Neural progenitor cell (in vitro differentiated cells): ENCODE results near the gene ADISSP. TPM values are rescaled to one million over a fixed set of nuclear protein-coding genes. Genes with fewer than 3 reads are reported as not detected.

Source experiments
- DNase-seq: peaks from one replicate; pipeline ENCODE4 v3.0.0-alpha.2; 2016; ENCODE audit warnings: low spot score
- H2AFZ ChIP-seq: fragments of 200-600 bp; sonication (generic); replicated peaks from 2 replicates; pipeline ENCODE4 v1.6.1; 2016; ENCODE audit warnings: antibody characterized with exemption
- H3F3A ChIP-seq: fragments of 200-600 bp; sonication (generic); 2 replicates; pipeline ENCODE4 v1.6.1; 2016; ENCODE audit warnings: antibody characterized with exemption, low read depth
- H3K27ac ChIP-seq: fragments of 200-600 bp; sonication (generic); 2 replicates; pipeline ENCODE4 v1.5.1; 2016; ENCODE audit warnings: mild to moderate bottlenecking
- H3K27me3 ChIP-seq: fragments of 200-600 bp; sonication (generic); 2 replicates; pipeline ENCODE4 v1.6.1; 2016; ENCODE audit warnings: mild to moderate bottlenecking, moderate library complexity
- H3K36me3 ChIP-seq: fragments of 200-600 bp; sonication (generic); 2 replicates; pipeline ENCODE4 v1.5.1; 2016
- H3K4me1 ChIP-seq: fragments of 200-600 bp; sonication (generic); 2 replicates; pipeline ENCODE4 v1.6.1; 2016; ENCODE audit warnings: mixed run types
- H3K4me2 ChIP-seq: fragments of 200-600 bp; sonication (generic); 2 replicates; pipeline ENCODE4 v1.6.1; 2016
- H3K4me3 ChIP-seq: fragments of 200-600 bp; sonication (generic); 2 replicates; pipeline ENCODE4 v1.5.1; 2016
- H3K79me2 ChIP-seq: fragments of 200-600 bp; sonication (generic); 2 replicates; pipeline ENCODE4 v1.6.1; 2016; ENCODE audit warnings: low read depth
- H3K9ac ChIP-seq: fragments of 200-600 bp; sonication (generic); 2 replicates; pipeline ENCODE4 v1.6.1; 2016
- H3K9me3 ChIP-seq: fragments of 200-600 bp; sonication (generic); 2 replicates; pipeline ENCODE4 v1.5.1; 2016; ENCODE audit warnings: low read depth
- H4K20me1 ChIP-seq: fragments of 200-600 bp; sonication (generic); 2 replicates; pipeline ENCODE4 v1.6.1; 2016; ENCODE audit warnings: low read depth
- H3K27ac Mint-ChIP-seq: 3 replicates; pipeline ENCODE4 v1.8.0; 2021; ENCODE audit warnings: mixed read lengths
- H3K27me3 Mint-ChIP-seq: 2 replicates; pipeline ENCODE4 v1.8.0; 2022; ENCODE audit warnings: low read depth, mild to moderate bottlenecking, inconsistent platforms, moderate library complexity, mixed read lengths; ENCODE audit not compliant: insufficient read depth
- H3K36me3 Mint-ChIP-seq: 3 replicates; pipeline ENCODE4 v1.8.0; 2021; ENCODE audit warnings: mixed read lengths
- H3K4me1 Mint-ChIP-seq: 3 replicates; pipeline ENCODE4 v1.8.0; 2021; ENCODE audit warnings: mixed read lengths
- H3K4me3 Mint-ChIP-seq: 3 replicates; pipeline ENCODE4 v1.8.0; 2021; ENCODE audit warnings: mild to moderate bottlenecking, moderate library complexity, mixed read lengths
- H3K9me3 Mint-ChIP-seq: 3 replicates; pipeline ENCODE4 v1.8.0; 2020; ENCODE audit warnings: mixed read lengths
- CTCF ChIP-seq: fragments of 200-600 bp; sonication (generic); IDR thresholded peaks from 2 replicates; pipeline ENCODE4 v1.5.1; 2017; ENCODE audit warnings: antibody characterized with exemption, mild to moderate bottlenecking
- EZH2 ChIP-seq: fragments of 200-600 bp; sonication (generic); IDR thresholded peaks from 2 replicates; pipeline ENCODE4 v1.6.1; 2017; ENCODE audit warnings: antibody characterized with exemption, mild to moderate bottlenecking, moderate library complexity
- EZH2phosphoT487 ChIP-seq: fragments of 200-600 bp; sonication (generic); IDR thresholded peaks from 2 replicates; pipeline ENCODE4 v1.6.1; 2017; ENCODE audit warnings: antibody characterized with exemption
- total RNA-seq: library from RNA; depleted of rRNA; stranded (reverse); fragments of >200 nt; gene quantifications from 2 replicates; pipeline ENCODE4 v1.2.3, GENCODE V29; 2015; ENCODE audit warnings: low replicate concordance

Gene ADISSP
- total RNA-seq, 1 donor from 2014 or later, result 17.6 TPM

- H3K9me3 ChIP-seq, result no peaks in the 10 kb centered on the region
- H2AFZ ChIP-seq, result peak overlapping the region; percentile 56
- peak overlapping the region; percentile 45 for H3K4me3 ChIP-seq
- H3K27ac Mint-ChIP-seq, result no peak overlapping the region
- H3K9ac ChIP-seq, result no peak overlapping the region
- H3K27me3 Mint-ChIP-seq, result peaks cover 43% of the 10 kb centered on the region
- no peaks in the 10 kb centered on the region for H3K36me3 ChIP-seq
- H4K20me1 ChIP-seq, result peaks cover 25% of the 10 kb centered on the region
- TF ChIP-seq EZH2phosphoT487, result no peak
- TF ChIP-seq CTCF, result peak; percentile 44
- TF ChIP-seq EZH2, result no peak
- no peak overlapping the region for H3K4me3 Mint-ChIP-seq
- peaks cover 6% of the 10 kb centered on the region for H3K9me3 Mint-ChIP-seq
- H3K27ac ChIP-seq, result no peak overlapping the region
- H3K27me3 ChIP-seq, result peaks cover 67% of the 10 kb centered on the region
- H3K4me2 ChIP-seq, result peak overlapping the region; percentile 82
- H3F3A ChIP-seq, result peaks cover 26% of the 10 kb centered on the region
- H3K4me1 Mint-ChIP-seq, result peaks cover 13% of the 10 kb centered on the region
- DNase-seq, result peak; percentile 35
- H3K36me3 Mint-ChIP-seq, result peaks cover 9% of the 10 kb centered on the region
- H3K4me1 ChIP-seq, result peaks cover 4% of the 10 kb centered on the region
- H3K79me2 ChIP-seq, result no peaks in the 10 kb centered on the region
These were observed 16.3 kb downstream of the ADISSP start for GRCh38 chr20:3751305-3751674.

DNA sequence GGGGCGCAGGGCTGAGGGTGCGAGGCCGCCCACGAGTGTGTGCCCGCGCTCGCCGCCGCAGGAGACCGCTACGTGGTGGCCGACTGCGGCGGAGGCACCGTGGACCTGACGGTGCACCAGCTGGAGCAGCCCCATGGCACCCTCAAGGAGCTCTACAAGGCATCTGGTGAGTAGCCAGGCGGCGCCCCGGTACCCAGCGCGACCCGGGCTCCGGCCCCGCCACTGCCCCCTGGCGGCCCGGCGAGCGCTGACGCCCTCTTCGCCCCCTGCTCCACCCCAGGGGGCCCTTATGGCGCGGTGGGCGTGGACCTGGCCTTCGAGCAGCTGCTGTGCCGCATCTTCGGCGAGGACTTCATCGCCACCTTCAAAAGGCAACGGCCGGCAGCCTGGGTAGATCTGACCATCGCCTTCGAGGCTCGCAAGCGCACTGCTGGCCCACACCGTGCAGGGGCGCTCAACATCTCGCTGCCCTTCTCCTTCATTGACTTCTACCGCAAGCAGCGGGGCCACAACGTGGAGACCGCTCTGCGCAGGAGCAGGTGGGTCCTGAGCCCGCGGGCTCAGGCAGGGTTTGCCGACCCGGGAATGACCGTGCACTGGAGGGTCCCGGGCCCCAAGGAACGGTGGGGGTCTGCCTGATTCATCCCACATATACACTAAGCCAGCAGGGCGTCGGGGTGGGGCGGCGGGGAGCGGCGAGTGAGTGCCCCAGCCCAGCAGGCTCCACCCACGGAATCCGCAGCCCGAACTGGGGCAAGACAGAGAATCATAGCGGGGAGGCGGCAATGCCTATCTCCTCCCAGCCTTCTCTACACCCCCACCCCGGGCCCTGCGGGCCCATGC is 17.6 kb downstream of the ADISSP start:
- H3K4me3 ChIP-seq, result peak overlapping the region; percentile 37
- no peak for TF ChIP-seq EZH2
- TF ChIP-seq EZH2phosphoT487, result peak; percentile 59
- TF ChIP-seq CTCF, result peak; percentile 90
- H2AFZ ChIP-seq, result peak overlapping the region; percentile 80
- H3K27me3 ChIP-seq, result peaks cover 81% of the 10 kb centered on the region
- peaks cover 45% of the 10 kb centered on the region for H3K27me3 Mint-ChIP-seq
- H3K4me3 Mint-ChIP-seq, result no peak overlapping the region
- H3K27ac ChIP-seq, result no peak overlapping the region
- peaks cover 6% of the 10 kb centered on the region for H3K9me3 Mint-ChIP-seq
- peak; percentile 85 for DNase-seq
- peaks cover 13% of the 10 kb centered on the region for H3K4me1 Mint-ChIP-seq
- peaks cover 9% of the 10 kb centered on the region for H3K36me3 Mint-ChIP-seq
- H3K9me3 ChIP-seq, result no peaks in the 10 kb centered on the region
- no peak overlapping the region for H3K27ac Mint-ChIP-seq
- peak overlapping the region; percentile 77 for H3K4me2 ChIP-seq
- H3K9ac ChIP-seq, result no peak overlapping the region
- no peaks in the 10 kb centered on the region for H3K36me3 ChIP-seq
- H3K79me2 ChIP-seq, result no peaks in the 10 kb centered on the region
- H4K20me1 ChIP-seq, result peaks cover 25% of the 10 kb centered on the region
- H3K4me1 ChIP-seq, result peaks cover 4% of the 10 kb centered on the region
- H3F3A ChIP-seq, result peaks cover 26% of the 10 kb centered on the region

- Histone ChIP-seq H3F3A (peaks cover 26% of the 10 kb centered on the region), H3K36me3 (no peaks in the 10 kb centered on the region), H3K79me2 (no peaks in the 10 kb centered on the region), H3K9me3 (no peaks in the 10 kb centered on the region), H3K4me3 (peak overlapping the region; percentile 37), H3K4me1 (peaks cover 4% of the 10 kb centered on the region), H3K27me3 (peaks cover 88% of the 10 kb centered on the region), H3K27ac (no peak overlapping the region), H4K20me1 (peaks cover 25% of the 10 kb centered on the region), H2AFZ (peak overlapping the region; percentile 54), H3K9ac (no peak overlapping the region), H3K4me2 (peak overlapping the region; percentile 77)
- H3K36me3 Mint-ChIP-seq, result peaks cover 7% of the 10 kb centered on the region
- H3K4me3 Mint-ChIP-seq, result no peak overlapping the region
- no peak overlapping the region for H3K27ac Mint-ChIP-seq
- H3K27me3 Mint-ChIP-seq, result peaks cover 47% of the 10 kb centered on the region
- peaks cover 11% of the 10 kb centered on the region for H3K9me3 Mint-ChIP-seq
- no peak for DNase-seq
- no peak for TF ChIP-seq EZH2phosphoT487
- TF ChIP-seq EZH2, result no peak
- no peak for TF ChIP-seq CTCF
- peaks cover 13% of the 10 kb centered on the region for H3K4me1 Mint-ChIP-seq
These were observed 18.4 kb downstream of the ADISSP start for GRCh38 chr20:3749087-3749688.
